Stimulated activated memory B cell treated with anti-CD40 and anti-IgM and Interleukin-4, amounts not matched to agents 10 μg/mL and 1 μg/mL and 100 μg/mL, for 72 hours (primary cell): ENCODE data around the gene CTIF.

Source experiments
- ATAC-seq: fragments of 150-1000 bp; cut with Tn5 transposase; 2 replicates; pipeline ENCODE4 v1.10.0; 2021
- H3K27ac Mint-ChIP-seq: one replicate; pipeline ENCODE4 v1.8.0; 2022; ENCODE audit warnings: mild to moderate bottlenecking, mixed read lengths
- H3K27me3 Mint-ChIP-seq: one replicate; pipeline ENCODE4 v1.8.0; 2022; ENCODE audit warnings: mixed read lengths
- H3K36me3 Mint-ChIP-seq: one replicate; pipeline ENCODE4 v1.8.0; 2022; ENCODE audit warnings: mixed read lengths
- H3K4me1 Mint-ChIP-seq: one replicate; pipeline ENCODE4 v1.8.0; 2022; ENCODE audit warnings: mixed read lengths
- H3K4me3 Mint-ChIP-seq: one replicate; pipeline ENCODE4 v1.8.0; 2022; ENCODE audit warnings: mild to moderate bottlenecking, moderate library complexity, mixed read lengths
- H3K9me3 Mint-ChIP-seq: one replicate; pipeline ENCODE4 v1.8.0; 2022; ENCODE audit warnings: mixed read lengths

The CTIF gene

GRCh38 chr18:48762836-48763718 lies 224.2 kb downstream of the CTIF start:
- H3K36me3 Mint-ChIP-seq, result peaks cover 26% of the 10 kb centered on the region
- no peaks in the 10 kb centered on the region for H3K9me3 Mint-ChIP-seq
- no peaks in the 10 kb centered on the region for H3K27me3 Mint-ChIP-seq
- no peak for ATAC-seq
- H3K4me3 Mint-ChIP-seq, result no peak overlapping the region
- no peak overlapping the region for H3K27ac Mint-ChIP-seq
- peaks cover 6% of the 10 kb centered on the region for H3K4me1 Mint-ChIP-seq

DNA sequence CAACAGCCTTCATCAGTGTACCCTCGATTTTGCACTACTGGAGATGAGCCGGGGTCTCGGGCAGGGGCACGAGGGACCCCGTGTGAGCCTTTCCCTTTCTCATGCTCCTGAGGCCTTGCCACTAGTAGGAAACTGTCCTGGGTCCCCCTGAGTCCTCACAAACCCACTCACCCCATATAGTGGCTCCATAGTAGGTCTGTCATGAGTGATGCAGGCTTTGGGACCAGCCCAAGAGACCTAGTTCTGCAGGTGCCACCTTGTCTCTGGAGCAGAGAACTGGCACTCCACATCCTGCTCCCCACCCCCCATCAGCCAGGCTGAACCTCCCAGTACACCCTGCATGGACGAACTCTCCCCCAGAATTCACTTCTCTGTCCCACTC lies 224.9 kb downstream of the CTIF start:
- Mint-ChIP-seq H3K9me3 (no peaks in the 10 kb centered on the region), H3K4me3 (no peak overlapping the region), H3K27ac (no peak overlapping the region), H3K27me3 (no peaks in the 10 kb centered on the region), H3K4me1 (peaks cover 6% of the 10 kb centered on the region), H3K36me3 (peaks cover 25% of the 10 kb centered on the region)
- no peak for ATAC-seq

- H3K36me3 Mint-ChIP-seq, result peaks cover 25% of the 10 kb centered on the region
- H3K27me3 Mint-ChIP-seq, result no peaks in the 10 kb centered on the region
- no peak overlapping the region for H3K4me3 Mint-ChIP-seq
These were observed 226.2 kb downstream of the CTIF start for GRCh38 chr18:48765053-48765452.

DNA sequence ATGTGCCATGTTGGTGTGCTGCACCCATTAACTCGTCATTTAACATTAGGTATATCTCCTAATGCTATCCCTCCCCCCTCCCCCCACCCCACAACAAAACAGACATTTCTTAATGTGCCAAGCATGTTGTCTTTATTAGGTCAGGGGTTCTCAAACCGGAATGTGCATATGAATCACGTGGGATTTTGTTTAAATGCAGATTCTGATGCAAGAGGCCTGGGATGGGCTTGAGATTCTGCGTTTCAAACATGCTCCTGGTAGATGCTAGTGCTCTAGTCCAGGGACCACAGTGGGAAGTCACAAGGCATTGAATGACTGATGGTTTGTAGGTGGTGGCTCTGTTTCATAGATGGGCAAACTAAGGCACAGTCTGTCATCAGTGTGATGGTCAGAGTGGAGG lies 227.2 kb downstream of the CTIF start:
- no peaks in the 10 kb centered on the region for H3K9me3 Mint-ChIP-seq
- no peaks in the 10 kb centered on the region for H3K27me3 Mint-ChIP-seq
- ATAC-seq, result no peak
- H3K4me3 Mint-ChIP-seq, result no peak overlapping the region
- peaks cover 6% of the 10 kb centered on the region for H3K4me1 Mint-ChIP-seq
- peaks cover 23% of the 10 kb centered on the region for H3K36me3 Mint-ChIP-seq
- no peak overlapping the region for H3K27ac Mint-ChIP-seq

More at GRCh38 chr18:48765053-48765452, 226.2 kb downstream of the CTIF start:
- Mint-ChIP-seq H3K4me1 (peaks cover 6% of the 10 kb centered on the region), H3K9me3 (no peaks in the 10 kb centered on the region), H3K27ac (no peak overlapping the region)
- ATAC-seq, result no peak

- Mint-ChIP-seq H3K9me3 (no peaks in the 10 kb centered on the region), H3K27ac (no peak overlapping the region), H3K36me3 (peaks cover 19% of the 10 kb centered on the region), H3K4me3 (no peak overlapping the region), H3K4me1 (peaks cover 6% of the 10 kb centered on the region), H3K27me3 (no peaks in the 10 kb centered on the region)
- ATAC-seq, result no peak
These were observed 227.7 kb downstream of the CTIF start for GRCh38 chr18:48766487-48766886.

DNA sequence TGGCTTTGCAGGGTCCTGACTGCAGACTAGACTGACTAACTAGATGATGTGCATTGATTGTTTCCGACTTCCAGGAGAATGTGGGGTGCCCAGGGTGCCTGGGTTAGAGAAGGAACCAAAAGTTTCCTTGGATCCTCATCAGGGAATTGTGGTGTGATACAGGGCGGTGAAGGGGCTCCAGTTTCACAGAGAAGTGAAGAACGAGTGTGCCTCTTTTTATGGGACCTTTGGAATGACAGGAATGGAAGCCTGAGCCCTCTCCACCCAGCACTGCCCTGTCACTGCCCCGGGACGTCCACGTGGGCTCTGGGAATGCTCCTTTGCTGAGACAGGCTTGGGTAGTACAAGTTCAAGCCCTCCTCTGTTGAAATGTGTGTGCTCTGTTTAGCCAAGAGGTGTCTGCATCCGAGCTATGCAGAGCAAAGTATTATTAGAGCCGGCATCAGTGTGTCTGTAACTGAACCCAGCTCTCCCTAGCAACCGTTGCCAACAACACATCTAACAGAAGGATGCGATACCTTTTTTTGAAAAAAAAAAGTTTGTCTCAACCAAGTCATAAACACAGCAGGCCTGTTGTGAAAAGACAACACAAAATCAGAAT lies 228.4 kb downstream of the CTIF start:
- Mint-ChIP-seq H3K36me3 (peaks cover 16% of the 10 kb centered on the region), H3K27ac (no peak overlapping the region), H3K4me3 (no peak overlapping the region), H3K4me1 (peaks cover 6% of the 10 kb centered on the region), H3K9me3 (peaks cover under 1% of the 10 kb centered on the region), H3K27me3 (peaks cover 2% of the 10 kb centered on the region)
- ATAC-seq, result no peak

GRCh38 chr18:48769006-48769636 lies 230.3 kb downstream of the CTIF start:
- H3K27ac Mint-ChIP-seq, result no peak overlapping the region
- H3K4me3 Mint-ChIP-seq, result no peak overlapping the region
- H3K27me3 Mint-ChIP-seq, result peaks cover 8% of the 10 kb centered on the region
- peaks cover 21% of the 10 kb centered on the region for H3K36me3 Mint-ChIP-seq
- H3K9me3 Mint-ChIP-seq, result peaks cover 5% of the 10 kb centered on the region
- ATAC-seq, result no peak
- peaks cover 6% of the 10 kb centered on the region for H3K4me1 Mint-ChIP-seq

DNA sequence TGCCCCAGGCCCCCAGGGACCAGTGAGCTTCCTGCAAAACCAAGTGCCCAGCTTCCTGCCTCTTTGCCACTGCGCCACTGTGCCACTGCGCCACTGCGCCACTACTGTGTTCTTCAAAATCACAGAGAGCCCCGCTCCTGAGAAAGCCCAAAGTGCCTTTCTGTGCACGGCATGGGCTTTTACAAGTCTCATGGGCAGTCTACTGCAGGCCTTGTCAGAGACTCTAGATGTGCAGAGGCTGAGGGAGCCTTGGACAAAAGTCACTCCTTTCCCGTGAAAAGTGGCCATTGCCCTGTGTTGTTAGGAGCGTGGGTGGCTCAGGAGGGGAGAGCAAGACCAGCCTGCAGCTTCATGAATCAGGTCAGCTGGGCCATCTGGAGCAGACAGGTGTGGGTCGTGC lies 231.4 kb downstream of the CTIF start:
- peaks cover 21% of the 10 kb centered on the region for H3K36me3 Mint-ChIP-seq

DNA sequence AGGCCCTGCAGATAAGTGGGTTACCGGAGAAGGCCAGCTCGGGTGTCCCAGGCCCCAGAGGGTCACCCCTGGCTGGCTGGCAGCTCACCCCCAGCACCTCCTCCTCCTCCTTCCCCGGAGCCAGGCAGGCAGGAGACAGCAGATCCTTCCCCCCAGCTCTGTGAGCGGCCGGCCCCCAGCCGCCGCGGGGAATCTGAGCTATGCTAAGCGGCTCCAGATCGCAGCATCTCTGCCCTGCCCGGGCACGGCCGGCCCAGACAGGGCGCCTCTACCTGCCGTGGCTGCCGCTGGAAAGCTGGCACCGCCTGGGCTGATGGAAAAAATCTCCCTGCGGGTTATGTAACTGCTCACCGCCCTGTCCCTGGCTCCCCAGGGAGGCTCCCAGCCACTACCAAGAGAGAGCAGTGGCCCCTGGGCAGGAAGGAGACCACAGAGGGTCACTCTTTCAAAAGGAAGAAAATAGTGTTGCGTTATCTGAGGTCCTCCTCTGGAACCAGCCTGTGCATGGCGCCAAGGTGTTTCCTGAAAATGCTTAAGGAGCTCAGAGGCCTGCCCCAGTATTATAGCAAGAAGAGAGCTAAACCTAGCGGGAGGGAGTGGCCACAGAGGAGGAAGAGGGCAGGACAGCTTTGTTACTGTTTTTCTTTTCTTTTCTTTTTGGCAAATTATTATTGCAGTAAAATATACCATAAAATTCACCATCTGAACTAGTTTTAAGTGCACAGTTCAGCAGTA lies 233.0 kb downstream of the CTIF start:
- H3K36me3 Mint-ChIP-seq, result peaks cover 18% of the 10 kb centered on the region

More for the DNA sequence above, 231.4 kb downstream of the CTIF start:
- Mint-ChIP-seq H3K27ac (no peak overlapping the region), H3K4me3 (no peak overlapping the region), H3K27me3 (peaks cover 8% of the 10 kb centered on the region), H3K4me1 (peaks cover 6% of the 10 kb centered on the region), H3K9me3 (peaks cover 5% of the 10 kb centered on the region)
- ATAC-seq, result no peak

GRCh38 chr18:48772457-48772856 lies 233.6 kb downstream of the CTIF start:
- peaks cover 15% of the 10 kb centered on the region for H3K4me1 Mint-ChIP-seq
- H3K27ac Mint-ChIP-seq, result no peak overlapping the region
- peaks cover 16% of the 10 kb centered on the region for H3K36me3 Mint-ChIP-seq
- no peak overlapping the region for H3K4me3 Mint-ChIP-seq
- no peak for ATAC-seq
- H3K27me3 Mint-ChIP-seq, result peaks cover 8% of the 10 kb centered on the region
- peaks cover 5% of the 10 kb centered on the region for H3K9me3 Mint-ChIP-seq

More for the DNA sequence above, 233.0 kb downstream of the CTIF start:
- H3K4me1 Mint-ChIP-seq, result peaks cover 11% of the 10 kb centered on the region
- H3K27ac Mint-ChIP-seq, result no peak overlapping the region
- ATAC-seq, result no peak
- peaks cover 8% of the 10 kb centered on the region for H3K27me3 Mint-ChIP-seq
- H3K4me3 Mint-ChIP-seq, result no peak overlapping the region
- H3K9me3 Mint-ChIP-seq, result peaks cover 5% of the 10 kb centered on the region

DNA sequence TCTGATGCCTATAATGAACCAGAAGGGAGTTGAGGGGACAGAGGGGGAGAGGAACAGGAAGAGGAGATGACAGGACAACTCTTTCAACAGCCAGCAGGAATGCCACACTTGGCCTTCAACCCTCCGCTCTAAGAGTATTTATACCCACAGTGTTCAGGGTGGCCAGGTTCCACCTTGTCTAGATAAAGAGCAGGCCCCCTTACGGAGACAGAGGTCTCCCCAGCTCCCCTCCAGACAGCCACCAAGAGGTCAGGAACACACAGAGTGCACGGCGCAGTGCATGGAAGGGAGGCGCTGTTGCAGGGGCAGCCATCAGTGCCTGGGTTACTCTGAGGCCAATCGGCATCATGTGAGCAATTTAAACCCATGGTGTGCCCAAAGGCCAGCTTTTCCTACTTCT lies 235.0 kb downstream of the CTIF start:
- H3K4me1 Mint-ChIP-seq, result peaks cover 27% of the 10 kb centered on the region
- ATAC-seq, result no peak
- no peak overlapping the region for H3K4me3 Mint-ChIP-seq
- H3K27ac Mint-ChIP-seq, result no peak overlapping the region
- H3K27me3 Mint-ChIP-seq, result peaks cover 8% of the 10 kb centered on the region
- peaks cover 5% of the 10 kb centered on the region for H3K9me3 Mint-ChIP-seq
- peaks cover 10% of the 10 kb centered on the region for H3K36me3 Mint-ChIP-seq

DNA sequence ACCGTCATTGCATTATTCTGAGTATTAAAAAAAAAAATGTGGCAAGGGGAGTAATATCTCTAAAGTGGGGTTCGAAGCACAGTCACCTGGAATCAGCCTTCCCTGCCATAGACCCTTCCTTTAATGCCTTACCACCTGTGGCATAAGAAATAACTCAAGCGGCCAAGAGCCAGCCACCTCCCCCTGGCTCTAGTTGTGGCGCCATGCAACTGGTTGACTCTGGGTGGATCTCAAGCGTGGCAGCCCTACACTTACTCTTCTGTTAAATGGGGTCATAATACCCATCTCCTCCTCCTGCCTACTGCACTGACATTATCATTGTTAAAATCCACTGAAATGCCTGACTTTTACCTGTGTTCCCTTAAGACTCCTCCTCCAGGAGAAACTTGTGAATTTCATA lies 236.1 kb downstream of the CTIF start:
- no peak overlapping the region for H3K4me3 Mint-ChIP-seq
- peaks cover 5% of the 10 kb centered on the region for H3K9me3 Mint-ChIP-seq
- peaks cover 8% of the 10 kb centered on the region for H3K27me3 Mint-ChIP-seq
- no peak overlapping the region for H3K27ac Mint-ChIP-seq
- no peak for ATAC-seq
- H3K4me1 Mint-ChIP-seq, result peaks cover 27% of the 10 kb centered on the region
- H3K36me3 Mint-ChIP-seq, result peaks cover 10% of the 10 kb centered on the region

DNA sequence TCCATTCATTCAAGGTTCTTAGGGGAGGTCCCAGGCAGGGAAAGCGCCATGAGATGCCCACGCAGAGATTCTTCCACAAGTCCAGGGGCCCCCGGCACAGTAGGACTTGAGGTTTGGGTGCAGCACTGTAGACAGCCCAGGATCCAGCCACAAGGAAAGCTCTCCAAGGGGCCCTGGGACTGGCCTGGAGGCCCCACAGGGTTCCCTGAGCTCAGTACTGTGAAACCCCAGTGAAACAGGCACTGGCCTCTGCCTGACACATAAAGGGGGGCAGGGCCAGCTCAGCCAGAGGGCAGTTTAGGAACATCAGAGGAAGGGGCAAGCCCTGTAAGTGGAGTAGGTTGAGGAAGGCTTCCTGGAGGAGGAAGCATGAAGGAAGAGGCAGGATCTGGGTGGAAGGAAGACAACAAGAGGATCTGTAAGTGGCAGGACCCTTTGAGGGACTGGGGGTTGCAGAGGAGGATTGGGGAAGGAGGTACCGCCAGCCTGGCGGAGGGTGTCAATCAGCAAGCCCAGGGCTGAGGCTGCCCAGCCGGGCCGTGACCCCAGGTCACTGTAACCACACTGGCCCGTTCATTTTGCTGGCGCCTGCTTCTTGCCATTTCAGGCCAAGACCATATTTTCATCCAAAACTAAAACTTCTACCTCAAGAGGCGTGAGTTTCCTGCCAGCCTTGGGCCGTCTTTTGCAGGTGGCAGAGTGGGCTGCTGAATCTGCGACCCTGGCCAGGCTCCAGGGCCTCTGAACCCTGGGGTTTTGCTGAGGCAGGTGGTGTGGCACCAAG lies 236.7 kb downstream of the CTIF start:
- no peak for ATAC-seq
- H3K4me3 Mint-ChIP-seq, result no peak overlapping the region
- H3K36me3 Mint-ChIP-seq, result peaks cover 10% of the 10 kb centered on the region
- peaks cover 5% of the 10 kb centered on the region for H3K9me3 Mint-ChIP-seq
- peaks cover 8% of the 10 kb centered on the region for H3K27me3 Mint-ChIP-seq
- H3K4me1 Mint-ChIP-seq, result peaks cover 28% of the 10 kb centered on the region
- H3K27ac Mint-ChIP-seq, result no peak overlapping the region

GRCh38 chr18:48776156-48776555 lies 237.3 kb downstream of the CTIF start:
- peaks cover 10% of the 10 kb centered on the region for H3K36me3 Mint-ChIP-seq
- peaks cover 34% of the 10 kb centered on the region for H3K4me1 Mint-ChIP-seq
- H3K4me3 Mint-ChIP-seq, result no peak overlapping the region
- no peak overlapping the region for H3K27ac Mint-ChIP-seq
- H3K9me3 Mint-ChIP-seq, result peaks cover 5% of the 10 kb centered on the region
- peaks cover 8% of the 10 kb centered on the region for H3K27me3 Mint-ChIP-seq
- no peak for ATAC-seq
